Measurements from ENCODE around the gene ACTMAP. TPM values are rescaled to one million over a fixed set of nuclear protein-coding genes. Genes with fewer than 3 reads are reported as not detected.

ACTMAP gene
- total and polyA plus RNA-seq, 9 of the 15 experiments (the other 6 are each of a cell fraction or from before 2014, with no cell fraction given) = 1.7 to 16.6 (median 4.9) TPM

- peak; percentile 18; the same call in 1 of the 2 replicates for TF ChIP-seq STAT5A (IDR thresholded peaks at IDR 0.05; ENCODE audit: borderline replicate concordance, low read length)
- TF ChIP-seq NBN (IDR thresholded peaks at IDR 0.05; ENCODE audit: low read depth) = peak; percentile 89
- TF ChIP-seq LCOR (CRISPR knock-in tag; IDR thresholded peaks at IDR 0.05) = peak; percentile 69
- peak; percentile 66; the same call in 1 of the 2 replicates for TF ChIP-seq HDAC8 (tag; IDR thresholded peaks at IDR 0.05)
- TF ChIP-seq ZNF212 (CRISPR knock-in tag; IDR thresholded peaks at IDR 0.05) = no peak
- TF ChIP-seq E2F5 (CRISPR knock-in tag; IDR thresholded peaks at IDR 0.05) = no peak
- no peak for TF ChIP-seq MIER1 (IDR thresholded peaks at IDR 0.05; ENCODE audit: low read depth)
- TF ChIP-seq FOXK1 (CRISPR knock-in tag; IDR thresholded peaks at IDR 0.05; ENCODE audit: borderline replicate concordance) = no peak
- TF ChIP-seq ELF1 (tag; IDR thresholded peaks at IDR 0.05) = peak; percentile 85
- TF ChIP-seq IFI16 (CRISPR knock-in tag; IDR thresholded peaks at IDR 0.05) = no peak
- peak; percentile 63 for TF ChIP-seq ZNF766 (CRISPR knock-in tag; conservative IDR thresholded peaks at IDR 0.05)
- TF ChIP-seq ARID2 (IDR thresholded peaks at IDR 0.05) = no peak
- no peak for TF ChIP-seq MEF2A (IDR thresholded peaks at IDR 0.05; ENCODE audit: control insufficient read depth, low read depth, low read length)
- TF ChIP-seq HCFC1 (IDR thresholded peaks at IDR 0.05; ENCODE audit: low read depth, low read length) = peak; percentile 70; the same call in 1 of the 2 replicates
- no peak for TF ChIP-seq DEAF1 (CRISPR knock-in tag; IDR thresholded peaks at IDR 0.05)
- peak; percentile 93 for TF ChIP-seq FOS (IDR thresholded peaks at IDR 0.05; ENCODE audit: extremely low read depth, insufficient read length)
- no peak for TF ChIP-seq BMI1 (IDR thresholded peaks at IDR 0.05; ENCODE audit: low read length)
- TF ChIP-seq RREB1 (CRISPR knock-in tag; IDR thresholded peaks at IDR 0.05) = peak; percentile 85; the same call in 1 of the 2 replicates
These were observed at the start of gene ACTMAP (continued) for GRCh38 chr19:40750058-40750873.

All from K562 (cell line).